GM12892 (cell line): Measurements from ENCODE around the gene ANKRD6.
"Not testable (repeated sequence)": the region's sequence is repeated elsewhere in the genome, so short reads cannot be mapped to it uniquely, and the experiment has no call there.

Source experiments
- DNase-seq: peaks from one replicate; pipeline ENCODE4 v3.0.0; 2011; ENCODE audit not compliant: insufficient read length
- FAIRE-seq: peaks from 2 replicates; lab custom pipeline; 2011; peaks lifted over from hg19 to GRCh38; lab: Jason Lieb, UNC
- POLR2A ChIP-seq: IDR thresholded peaks from 2 replicates; pipeline ENCODE4 v1.6.1; 2011; ENCODE audit warnings: low read depth, low read length, control low read depth
- POLR2AphosphoS5 ChIP-seq: IDR thresholded peaks from 2 replicates; pipeline ENCODE4 v1.6.1; 2011; ENCODE audit warnings: low read depth, low read length, control low read depth
- TAF1 ChIP-seq: IDR thresholded peaks from 2 replicates; pipeline ENCODE4 v1.6.1; 2011; ENCODE audit warnings: low read depth, mild to moderate bottlenecking, control low read depth, low read length, borderline replicate concordance

Gene ANKRD6

DNA sequence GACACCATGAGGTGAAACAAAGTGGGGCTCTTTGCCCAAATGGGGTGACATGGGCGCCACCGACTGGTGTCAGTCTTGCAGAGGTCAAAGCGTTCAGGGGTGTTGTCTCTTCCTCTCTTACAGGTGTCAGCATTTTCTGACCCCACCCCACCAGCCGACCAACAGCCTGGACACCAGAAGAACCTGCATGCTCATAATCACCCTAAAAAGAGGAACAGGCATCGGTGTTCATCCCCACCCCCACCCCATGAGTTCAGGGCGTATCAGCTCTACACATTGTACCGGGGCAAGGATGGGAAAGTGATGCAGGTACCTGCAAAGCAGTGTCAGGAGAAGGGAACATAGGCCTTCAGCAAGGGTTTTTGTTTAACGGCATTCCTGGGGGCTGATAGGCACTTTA lies 190.8 kb downstream of the ANKRD6 start:
- DNase-seq: no peak
- FAIRE-seq: no peak
- TF ChIP-seq TAF1 (no peak), POLR2AphosphoS5 (no peak), POLR2A (no peak)

DNA sequence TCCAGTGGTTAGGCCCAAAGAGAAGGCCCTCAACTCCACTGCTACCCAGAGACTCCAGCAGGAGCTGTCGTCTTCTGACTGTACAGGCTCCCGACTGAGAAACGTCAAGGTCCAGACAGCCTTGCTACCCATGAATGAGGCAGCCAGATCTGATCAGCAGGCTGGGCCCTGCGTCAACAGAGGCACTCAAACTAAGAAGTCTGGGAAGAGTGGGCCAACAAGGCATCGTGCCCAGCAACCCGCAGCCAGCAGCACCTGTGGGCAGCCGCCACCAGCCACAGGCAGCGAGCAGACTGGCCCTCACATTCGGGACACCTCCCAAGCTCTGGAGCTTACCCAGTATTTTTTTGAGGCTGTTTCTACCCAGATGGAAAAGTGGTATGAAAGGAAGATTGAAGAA lies 197.5 kb downstream of the ANKRD6 start:
- no peak for FAIRE-seq
- DNase-seq: no peak
- TF ChIP-seq POLR2AphosphoS5: no peak
- no peak for TF ChIP-seq TAF1
- TF ChIP-seq POLR2A: no peak

DNA sequence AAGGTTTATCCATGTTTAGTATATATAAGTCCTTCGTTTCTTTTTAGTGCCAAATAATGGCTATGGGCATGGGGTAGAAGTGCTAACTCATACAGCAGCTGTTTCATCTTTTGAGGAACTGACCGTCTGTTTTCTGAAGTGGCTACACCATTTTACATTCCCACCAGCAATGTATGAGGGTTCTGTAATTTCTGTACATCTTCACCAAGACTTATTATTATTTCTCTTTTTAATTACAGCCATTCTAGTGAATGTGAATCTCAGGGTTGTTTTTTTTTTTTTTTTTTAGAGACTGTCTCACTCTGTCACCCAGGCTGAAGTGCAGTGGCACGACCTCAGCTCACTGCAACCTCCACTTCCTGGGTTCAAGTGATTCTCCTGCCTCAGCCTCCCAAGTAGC lies 203.5 kb downstream of the ANKRD6 start:
- not testable (repeated sequence) for FAIRE-seq, DNase-seq

DNA sequence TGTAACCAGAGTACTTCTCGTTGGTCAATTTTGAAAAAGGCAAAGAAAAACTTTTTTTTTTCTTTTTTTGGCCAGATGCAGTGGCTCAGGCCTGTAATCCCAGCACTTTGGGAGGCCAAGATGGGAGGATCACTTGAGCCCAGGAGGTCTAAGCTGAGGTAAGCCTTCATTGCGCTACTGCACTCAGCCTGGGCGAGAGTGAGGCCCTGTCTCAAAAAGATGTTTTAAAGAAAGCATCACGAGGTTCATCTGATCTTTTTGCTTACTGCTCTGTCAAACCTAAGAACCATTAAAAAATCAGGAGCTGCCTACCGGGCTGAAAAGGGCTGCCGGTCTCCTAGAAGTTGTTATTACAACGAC lies 205.0 kb downstream of the ANKRD6 start:
- FAIRE-seq: no peak
- no peak for DNase-seq
- TF ChIP-seq TAF1 (no peak), POLR2AphosphoS5 (no peak), POLR2A (no peak)

DNA sequence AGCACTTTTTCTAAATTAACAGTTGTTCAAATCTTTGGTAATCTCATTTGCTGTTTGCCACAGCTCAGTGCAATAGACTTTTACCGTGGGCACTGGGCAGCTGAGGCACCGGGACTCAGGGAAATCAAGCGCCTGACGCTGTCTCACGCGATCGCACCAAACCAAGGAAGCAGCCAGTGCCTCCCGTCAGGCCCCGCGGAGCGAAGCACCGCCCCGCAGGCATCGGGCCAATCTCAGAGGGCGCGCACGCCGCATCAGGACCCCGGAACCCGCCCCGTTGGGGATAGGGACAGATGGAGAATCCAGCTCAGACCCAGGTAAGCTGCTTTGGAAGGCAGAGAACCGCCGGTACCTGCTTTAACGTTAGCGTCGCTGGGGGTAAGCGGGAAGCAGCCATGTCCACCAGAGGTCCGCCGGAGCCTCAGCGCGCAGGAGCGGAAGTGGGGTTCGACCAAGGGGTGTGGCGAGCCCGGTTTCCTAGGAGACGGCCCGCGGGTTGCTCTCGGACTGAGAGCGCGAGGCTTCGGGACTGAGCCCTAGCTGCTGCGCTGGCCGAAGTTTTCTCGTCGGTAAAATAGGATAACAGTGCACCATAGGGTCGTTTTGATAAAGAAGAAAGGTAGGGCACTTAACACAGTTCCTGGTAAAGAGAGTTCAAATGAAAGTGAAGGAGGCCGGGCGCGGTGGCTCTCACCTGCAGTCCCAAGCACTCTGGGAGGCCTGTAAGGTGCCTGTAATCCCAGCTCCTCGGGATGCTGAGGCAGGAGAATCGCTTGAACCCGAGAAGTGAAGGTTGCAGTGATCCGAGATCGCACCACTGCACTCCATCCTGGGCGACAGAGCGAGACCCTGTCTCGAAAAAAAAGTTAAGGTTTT lies 205.6 kb downstream of the ANKRD6 start, which contains the start of gene LYRM2:
Gene LYRM2 (minus strand): TSS at position 428 of the 876 bp plus-strand sequence. CDS start 31 bp downstream, at position 397.
- FAIRE-seq (peak; percentile 97), DNase-seq (peak; percentile 78)
- TF ChIP-seq POLR2AphosphoS5: peak; percentile 96
- peak; percentile 97 for TF ChIP-seq POLR2A
- TF ChIP-seq TAF1: no peak

DNA sequence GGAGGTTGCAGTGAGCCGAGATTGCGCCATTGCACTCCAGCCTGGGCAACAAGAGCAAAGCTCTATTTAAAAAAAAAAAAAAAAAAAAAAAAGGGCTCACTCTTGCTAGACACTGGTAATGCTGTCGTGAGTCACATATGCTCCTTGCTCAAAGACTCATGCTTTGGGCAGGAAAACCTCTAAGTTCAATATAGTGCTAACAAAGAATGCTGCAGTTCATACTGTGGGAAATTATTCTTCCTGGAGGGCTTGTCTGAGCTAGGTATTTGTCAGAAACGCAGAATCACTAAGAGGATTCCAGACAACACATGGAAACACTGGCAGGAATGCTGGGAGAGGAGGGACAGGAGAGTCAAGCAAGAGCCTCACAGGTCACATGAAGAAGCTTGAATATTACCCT lies 207.9 kb downstream of the ANKRD6 start:
- DNase-seq (no peak), FAIRE-seq (no peak)
- no peak for TF ChIP-seq POLR2AphosphoS5
- no peak for TF ChIP-seq POLR2A
- no peak for TF ChIP-seq TAF1

DNA sequence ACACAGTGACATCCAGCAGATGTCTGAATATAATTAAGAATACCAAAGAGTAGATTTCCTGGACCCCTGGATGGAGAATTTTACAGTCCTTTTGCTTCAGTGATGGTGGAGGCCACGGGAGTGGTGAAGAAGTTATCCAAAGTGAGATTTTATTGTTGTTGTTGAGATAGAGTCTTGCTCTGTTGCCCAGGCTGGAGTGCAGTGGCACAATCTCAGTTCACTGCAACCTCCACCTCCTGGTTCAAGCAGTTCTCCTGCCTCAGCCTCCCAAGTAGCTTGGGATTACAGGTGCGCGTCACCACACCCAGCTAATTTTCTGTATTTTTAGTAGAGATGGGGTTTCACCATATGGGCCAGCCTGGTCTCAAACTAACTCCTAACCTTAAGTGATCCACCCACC lies 208.6 kb downstream of the ANKRD6 start:
- DNase-seq, FAIRE-seq: not testable (repeated sequence)

DNA sequence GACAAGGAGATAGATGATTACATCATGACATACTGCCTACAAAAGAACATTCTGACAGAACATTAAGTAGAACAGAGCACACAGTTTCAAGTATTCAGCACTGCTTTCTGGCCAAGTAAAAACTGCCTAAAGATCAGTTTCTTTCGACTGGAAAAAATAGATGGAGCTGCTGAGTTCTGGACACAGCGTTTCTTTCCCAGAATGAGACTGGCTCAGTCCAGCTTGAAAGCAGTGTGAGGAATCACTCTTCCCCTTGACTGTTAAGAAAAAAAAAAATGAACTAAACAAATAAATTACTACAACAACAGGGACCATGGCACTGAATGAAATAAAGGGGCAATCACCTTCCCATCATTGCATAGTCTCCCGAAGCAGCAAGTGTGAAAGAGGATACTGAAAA lies 210.0 kb downstream of the ANKRD6 start:
- FAIRE-seq: no peak
- no peak for DNase-seq
- TF ChIP-seq POLR2AphosphoS5: no peak

DNA sequence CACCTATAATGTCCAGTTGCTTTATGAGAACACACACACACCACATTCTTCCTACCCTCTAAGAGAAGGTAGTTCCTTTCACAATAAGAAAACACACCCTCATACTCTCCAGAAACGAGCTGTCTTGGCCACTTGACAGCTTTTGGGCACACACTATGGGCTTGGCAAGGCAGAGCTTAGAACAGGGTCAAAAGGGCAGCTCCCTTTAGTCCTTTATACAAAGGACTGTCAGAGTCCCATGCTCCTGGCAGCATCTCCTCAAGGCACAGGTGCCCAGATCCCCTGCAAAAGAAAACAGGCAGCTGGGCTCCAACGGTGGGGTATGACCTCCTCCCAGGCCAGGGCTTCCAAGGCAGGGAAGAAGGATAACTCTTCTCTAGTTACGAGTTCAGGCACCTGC lies 210.5 kb downstream of the ANKRD6 start:
- DNase-seq (no peak), FAIRE-seq (no peak)
- TF ChIP-seq TAF1: no peak
- TF ChIP-seq POLR2A: no peak
- TF ChIP-seq POLR2AphosphoS5: no peak

DNA sequence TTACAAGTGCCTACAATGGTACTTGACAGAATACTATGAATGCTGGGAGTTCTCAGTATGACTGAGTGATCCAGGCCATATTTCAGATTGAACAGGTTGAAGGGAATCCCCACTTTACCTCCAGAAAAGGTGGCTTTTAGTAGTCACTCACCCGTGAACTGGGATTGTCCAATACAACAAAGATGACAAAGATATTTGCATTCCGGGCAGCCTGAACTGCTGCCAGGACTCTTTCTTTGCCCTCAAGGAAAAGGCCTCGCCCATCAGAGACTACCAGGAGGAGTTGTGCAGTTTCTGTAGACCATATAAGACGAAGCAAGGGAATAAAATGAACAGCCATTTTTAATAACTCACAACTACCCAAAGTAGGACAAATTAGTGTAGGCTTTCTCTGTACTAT lies 211.9 kb downstream of the ANKRD6 start:
- FAIRE-seq: peak; percentile 33
- TF ChIP-seq POLR2AphosphoS5: no peak
- TF ChIP-seq POLR2A: no peak
- TF ChIP-seq TAF1: no peak
- DNase-seq: no peak

DNA sequence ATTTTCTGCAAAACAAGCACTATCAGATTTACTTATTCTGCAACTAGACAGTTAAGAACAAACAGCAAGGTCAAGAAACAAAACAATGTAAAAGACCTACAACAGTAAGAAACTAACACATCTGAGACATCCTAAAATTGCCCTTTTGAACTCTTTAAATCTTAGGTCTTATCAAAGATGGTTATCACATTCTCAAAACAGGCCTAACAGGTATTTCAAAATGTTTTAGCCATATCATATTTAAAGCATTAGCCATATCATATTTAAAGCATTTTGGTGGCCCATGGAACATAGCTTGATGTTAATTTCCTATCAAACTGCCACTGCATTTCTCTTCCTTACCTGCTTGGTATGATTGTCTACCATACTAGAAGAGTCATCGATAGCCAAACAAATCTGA lies 216.7 kb downstream of the ANKRD6 start:
- FAIRE-seq (no peak), DNase-seq (no peak)
- no peak for TF ChIP-seq TAF1
- no peak for TF ChIP-seq POLR2AphosphoS5
- TF ChIP-seq POLR2A: no peak

DNA sequence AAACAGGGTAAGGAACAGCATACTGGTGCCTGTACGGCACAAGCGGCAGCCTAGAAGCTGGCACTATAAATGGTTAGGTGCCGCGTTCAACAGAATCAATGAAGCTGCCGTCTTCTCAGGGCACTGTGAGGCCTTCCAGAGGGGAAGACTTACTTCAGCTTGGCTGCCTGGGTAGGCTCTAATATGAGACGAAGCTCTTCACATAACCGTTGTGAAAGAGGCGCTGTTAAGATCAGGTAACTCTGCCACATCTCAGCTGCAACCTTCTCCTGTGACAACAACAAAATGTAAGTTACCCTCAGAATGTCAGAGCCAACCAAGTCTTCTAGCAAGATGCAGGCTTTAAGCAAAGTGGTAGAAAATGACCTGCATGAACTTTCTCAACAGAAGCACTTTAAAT lies 217.6 kb downstream of the ANKRD6 start:
- no peak for TF ChIP-seq POLR2A
- no peak for TF ChIP-seq TAF1
- TF ChIP-seq POLR2AphosphoS5: no peak
- no peak for FAIRE-seq
- no peak for DNase-seq
